ENCODE measurements around the gene ADAM33. TPM values are rescaled to one million over a fixed set of nuclear protein-coding genes. Genes with fewer than 3 reads are reported as not detected.
A peak's percentile ranks its signal among the peaks of the same experiment; 100 is the strongest.

Gene ADAM33
- total and polyA plus RNA-seq, 2 of the 13 experiments (the other 11 are each of a cell fraction or from before 2014, with no cell fraction given) = not detected

DNA sequence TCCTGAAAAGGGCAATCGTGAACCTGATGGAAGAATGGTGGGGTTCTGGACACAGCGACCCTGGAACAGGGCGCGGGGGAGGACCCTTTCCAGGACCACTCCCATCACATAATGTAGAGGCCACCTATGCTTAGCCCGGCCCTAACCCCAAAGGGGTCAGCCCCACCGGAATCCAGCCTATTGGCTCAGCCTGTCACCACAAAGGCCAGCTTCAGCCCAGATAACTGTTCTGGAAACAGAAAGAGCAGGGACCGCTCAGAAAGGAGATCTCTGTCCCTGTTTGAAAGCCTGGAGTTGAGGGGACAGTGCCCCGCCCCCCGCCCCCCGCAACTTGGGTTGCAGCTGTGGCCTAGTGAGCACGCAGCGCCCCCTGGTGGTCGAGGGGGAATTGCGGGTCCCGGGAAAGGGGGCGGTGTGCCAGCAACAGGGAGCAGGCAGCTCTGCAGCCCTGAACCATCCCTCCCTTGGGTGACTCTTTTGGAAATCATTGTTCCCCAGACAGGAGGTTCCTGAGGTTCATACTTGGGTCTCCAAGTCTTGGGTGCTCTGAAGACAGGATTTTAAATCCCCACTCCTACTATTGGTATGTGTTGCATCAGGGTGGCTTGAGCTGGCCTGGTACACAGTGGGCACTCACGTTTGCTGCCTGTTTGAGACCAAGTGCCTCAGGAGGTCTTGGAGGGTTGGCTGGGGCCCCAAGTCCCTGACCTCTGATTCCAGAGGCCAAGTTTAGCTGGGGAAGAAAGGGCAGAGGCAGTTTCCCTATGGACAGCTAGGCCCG lies 29.1 kb upstream of the ADAM33 start (continued):
- peak; percentile 55; the same call in 1 of the 2 replicates for TF ChIP-seq ZFX (CRISPR knock-in tag; IDR thresholded peaks at IDR 0.05; ENCODE audit: low read depth)
- TF ChIP-seq NFKBIZ (CRISPR knock-in tag; IDR thresholded peaks at IDR 0.05) = 0 out of 2 replicates have a peak, but pooled peaks have one; percentile 26
- TF ChIP-seq, protein P1, sequence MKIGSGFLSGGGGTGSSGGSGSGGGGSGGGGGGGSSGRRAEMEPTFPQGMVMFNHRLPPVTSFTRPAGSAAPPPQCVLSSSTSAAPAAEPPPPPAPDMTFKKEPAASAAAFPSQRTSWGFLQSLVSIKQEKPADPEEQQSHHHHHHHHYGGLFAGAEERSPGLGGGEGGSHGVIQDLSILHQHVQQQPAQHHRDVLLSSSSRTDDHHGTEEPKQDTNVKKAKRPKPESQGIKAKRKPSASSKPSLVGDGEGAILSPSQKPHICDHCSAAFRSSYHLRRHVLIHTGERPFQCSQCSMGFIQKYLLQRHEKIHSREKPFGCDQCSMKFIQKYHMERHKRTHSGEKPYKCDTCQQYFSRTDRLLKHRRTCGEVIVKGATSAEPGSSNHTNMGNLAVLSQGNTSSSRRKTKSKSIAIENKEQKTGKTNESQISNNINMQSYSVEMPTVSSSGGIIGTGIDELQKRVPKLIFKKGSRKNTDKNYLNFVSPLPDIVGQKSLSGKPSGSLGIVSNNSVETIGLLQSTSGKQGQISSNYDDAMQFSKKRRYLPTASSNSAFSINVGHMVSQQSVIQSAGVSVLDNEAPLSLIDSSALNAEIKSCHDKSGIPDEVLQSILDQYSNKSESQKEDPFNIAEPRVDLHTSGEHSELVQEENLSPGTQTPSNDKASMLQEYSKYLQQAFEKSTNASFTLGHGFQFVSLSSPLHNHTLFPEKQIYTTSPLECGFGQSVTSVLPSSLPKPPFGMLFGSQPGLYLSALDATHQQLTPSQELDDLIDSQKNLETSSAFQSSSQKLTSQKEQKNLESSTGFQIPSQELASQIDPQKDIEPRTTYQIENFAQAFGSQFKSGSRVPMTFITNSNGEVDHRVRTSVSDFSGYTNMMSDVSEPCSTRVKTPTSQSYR (CRISPR knock-in tag; IDR thresholded peaks at IDR 0.05; ENCODE audit: borderline replicate concordance) = peak; percentile 58; the same call in 1 of the 2 replicates
- TF ChIP-seq SP5 (CRISPR knock-in tag; IDR thresholded peaks at IDR 0.05; ENCODE audit: borderline replicate concordance, low read depth) = peak; percentile 54; the same call in 1 of the 2 replicates
- TF ChIP-seq CTCF (CRISPR knock-in tag; IDR thresholded peaks at IDR 0.05) = peak; percentile 98
- TF ChIP-seq NRL (CRISPR knock-in tag; IDR thresholded peaks at IDR 0.05; ENCODE audit: borderline replicate concordance) = peak; percentile 63; the same call in 1 of the 2 replicates
- TF ChIP-seq ZNF350 (CRISPR knock-in tag; IDR thresholded peaks at IDR 0.05; ENCODE audit: borderline replicate concordance, low read depth) = 0 out of 2 replicates have a peak, but pooled peaks have one; percentile 46
- TF ChIP-seq ZNF883 (CRISPR knock-in tag; IDR thresholded peaks at IDR 0.05; ENCODE audit: not compliant biosample characterization) = peak; percentile 47
- TF ChIP-seq ZNF562 (CRISPR knock-in tag; IDR thresholded peaks at IDR 0.05; ENCODE audit: borderline replicate concordance) = no peak
- peak; percentile 62; the same call in 1 of the 2 replicates for TF ChIP-seq ERF (CRISPR knock-in tag; IDR thresholded peaks at IDR 0.05)
- TF ChIP-seq, protein P2, sequence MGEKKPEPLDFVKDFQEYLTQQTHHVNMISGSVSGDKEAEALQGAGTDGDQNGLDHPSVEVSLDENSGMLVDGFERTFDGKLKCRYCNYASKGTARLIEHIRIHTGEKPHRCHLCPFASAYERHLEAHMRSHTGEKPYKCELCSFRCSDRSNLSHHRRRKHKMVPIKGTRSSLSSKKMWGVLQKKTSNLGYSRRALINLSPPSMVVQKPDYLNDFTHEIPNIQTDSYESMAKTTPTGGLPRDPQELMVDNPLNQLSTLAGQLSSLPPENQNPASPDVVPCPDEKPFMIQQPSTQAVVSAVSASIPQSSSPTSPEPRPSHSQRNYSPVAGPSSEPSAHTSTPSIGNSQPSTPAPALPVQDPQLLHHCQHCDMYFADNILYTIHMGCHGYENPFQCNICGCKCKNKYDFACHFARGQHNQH (CRISPR knock-in tag; IDR thresholded peaks at IDR 0.05) = 0 out of 2 replicates have a peak, but pooled peaks have one; percentile 35
- TF ChIP-seq ZFP1 (CRISPR knock-in tag; IDR thresholded peaks at IDR 0.05) = peak; percentile 59; the same call in 1 of the 2 replicates
- TF ChIP-seq ZBTB20 (CRISPR knock-in tag; IDR thresholded peaks at IDR 0.05; ENCODE audit: borderline replicate concordance, low read depth) = no peak
- 0 out of 2 replicates have a peak, but pooled peaks have one; percentile 33 for TF ChIP-seq TMF1 (CRISPR knock-in tag; IDR thresholded peaks at IDR 0.05; ENCODE audit: low read depth)
- TF ChIP-seq ZNF547 (CRISPR knock-in tag; IDR thresholded peaks at IDR 0.05) = peak; percentile 87
- no peak; the same call in 1 of the 2 replicates for TF ChIP-seq TBX2 (CRISPR knock-in tag; IDR thresholded peaks at IDR 0.05; ENCODE audit: borderline replicate concordance)
- TF ChIP-seq, protein P3, sequence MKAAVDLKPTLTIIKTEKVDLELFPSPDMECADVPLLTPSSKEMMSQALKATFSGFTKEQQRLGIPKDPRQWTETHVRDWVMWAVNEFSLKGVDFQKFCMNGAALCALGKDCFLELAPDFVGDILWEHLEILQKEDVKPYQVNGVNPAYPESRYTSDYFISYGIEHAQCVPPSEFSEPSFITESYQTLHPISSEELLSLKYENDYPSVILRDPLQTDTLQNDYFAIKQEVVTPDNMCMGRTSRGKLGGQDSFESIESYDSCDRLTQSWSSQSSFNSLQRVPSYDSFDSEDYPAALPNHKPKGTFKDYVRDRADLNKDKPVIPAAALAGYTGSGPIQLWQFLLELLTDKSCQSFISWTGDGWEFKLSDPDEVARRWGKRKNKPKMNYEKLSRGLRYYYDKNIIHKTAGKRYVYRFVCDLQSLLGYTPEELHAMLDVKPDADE (CRISPR knock-in tag; IDR thresholded peaks at IDR 0.05) = no peak
